Measurements from ENCODE around the gene ZNF761.
A peak's percentile ranks its signal among the peaks of the same experiment; 100 is the strongest.
"Not testable (repeated sequence)": the region's sequence is repeated elsewhere in the genome, so short reads cannot be mapped to it uniquely, and the experiment has no call there.

Gene ZNF761

GRCh38 chr19:53455828-53456227 lies 24.0 kb downstream of the ZNF761 start:
- no peak for DNase-seq
- Mint-ChIP-seq H3K4me1 (no peaks in the 10 kb centered on the region), H3K27me3 (ENCODE audit: low read depth, poor library complexity) (peaks cover 5% of the 10 kb centered on the region), H3K36me3 (ENCODE audit: low read depth) (peaks cover 91% of the 10 kb centered on the region), H3K27ac (no peak overlapping the region), H3K9me3 (peaks cover 93% of the 10 kb centered on the region), H3K4me3 (no peak overlapping the region)
- TF ChIP-seq, protein P1, sequence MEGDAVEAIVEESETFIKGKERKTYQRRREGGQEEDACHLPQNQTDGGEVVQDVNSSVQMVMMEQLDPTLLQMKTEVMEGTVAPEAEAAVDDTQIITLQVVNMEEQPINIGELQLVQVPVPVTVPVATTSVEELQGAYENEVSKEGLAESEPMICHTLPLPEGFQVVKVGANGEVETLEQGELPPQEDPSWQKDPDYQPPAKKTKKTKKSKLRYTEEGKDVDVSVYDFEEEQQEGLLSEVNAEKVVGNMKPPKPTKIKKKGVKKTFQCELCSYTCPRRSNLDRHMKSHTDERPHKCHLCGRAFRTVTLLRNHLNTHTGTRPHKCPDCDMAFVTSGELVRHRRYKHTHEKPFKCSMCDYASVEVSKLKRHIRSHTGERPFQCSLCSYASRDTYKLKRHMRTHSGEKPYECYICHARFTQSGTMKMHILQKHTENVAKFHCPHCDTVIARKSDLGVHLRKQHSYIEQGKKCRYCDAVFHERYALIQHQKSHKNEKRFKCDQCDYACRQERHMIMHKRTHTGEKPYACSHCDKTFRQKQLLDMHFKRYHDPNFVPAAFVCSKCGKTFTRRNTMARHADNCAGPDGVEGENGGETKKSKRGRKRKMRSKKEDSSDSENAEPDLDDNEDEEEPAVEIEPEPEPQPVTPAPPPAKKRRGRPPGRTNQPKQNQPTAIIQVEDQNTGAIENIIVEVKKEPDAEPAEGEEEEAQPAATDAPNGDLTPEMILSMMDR (IDR thresholded peaks at IDR 0.05): no peak

DNA sequence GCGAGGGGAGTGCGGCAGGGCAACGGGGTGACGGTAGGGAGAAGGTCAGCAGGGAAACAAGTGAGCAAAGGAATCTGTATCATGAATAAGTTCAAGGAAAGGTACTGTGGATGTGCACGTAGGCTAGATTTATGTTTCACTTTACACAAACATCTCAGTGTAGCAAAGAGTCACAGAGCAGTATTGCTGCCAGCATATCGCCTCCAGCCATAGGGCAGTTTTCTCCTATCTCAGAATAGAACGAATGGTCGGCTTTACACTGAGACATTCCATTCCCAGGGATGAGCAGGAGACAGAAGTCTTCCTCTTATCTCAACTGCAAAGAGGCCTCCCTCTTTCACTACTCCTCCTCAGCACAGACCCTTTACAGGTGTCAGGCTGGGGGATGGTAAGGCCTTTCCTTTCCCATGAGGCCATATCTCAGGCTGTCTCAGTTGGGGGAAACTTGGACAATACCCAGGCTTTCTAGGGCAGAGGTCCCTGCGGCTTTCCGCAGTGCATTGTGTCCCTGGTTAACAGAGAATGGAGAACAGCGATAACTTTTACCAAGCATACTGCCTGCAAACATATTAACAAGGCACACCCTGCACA lies 28.4 kb downstream of the ZNF761 start:
- not testable (repeated sequence) for H3K4me1 Mint-ChIP-seq; H3K4me3 Mint-ChIP-seq; DNase-seq; H3K27ac Mint-ChIP-seq; H3K27me3 Mint-ChIP-seq (ENCODE audit: low read depth, poor library complexity)
- H3K36me3 Mint-ChIP-seq (ENCODE audit: low read depth): peaks cover 64% of the 10 kb centered on the region
- peaks cover 87% of the 10 kb centered on the region for H3K9me3 Mint-ChIP-seq

GRCh38 chr19:53461866-53462265 lies 30.1 kb downstream of the ZNF761 start:
- Mint-ChIP-seq H3K27ac (no peak overlapping the region), H3K4me3 (no peak overlapping the region), H3K4me1 (peaks cover 11% of the 10 kb centered on the region), H3K27me3 (ENCODE audit: low read depth, poor library complexity) (peaks cover 8% of the 10 kb centered on the region), H3K36me3 (ENCODE audit: low read depth) (peaks cover 48% of the 10 kb centered on the region), H3K9me3 (peaks cover 81% of the 10 kb centered on the region)
- DNase-seq: no peak
- TF ChIP-seq, protein P1 (IDR thresholded peaks at IDR 0.05): no peak

DNA sequence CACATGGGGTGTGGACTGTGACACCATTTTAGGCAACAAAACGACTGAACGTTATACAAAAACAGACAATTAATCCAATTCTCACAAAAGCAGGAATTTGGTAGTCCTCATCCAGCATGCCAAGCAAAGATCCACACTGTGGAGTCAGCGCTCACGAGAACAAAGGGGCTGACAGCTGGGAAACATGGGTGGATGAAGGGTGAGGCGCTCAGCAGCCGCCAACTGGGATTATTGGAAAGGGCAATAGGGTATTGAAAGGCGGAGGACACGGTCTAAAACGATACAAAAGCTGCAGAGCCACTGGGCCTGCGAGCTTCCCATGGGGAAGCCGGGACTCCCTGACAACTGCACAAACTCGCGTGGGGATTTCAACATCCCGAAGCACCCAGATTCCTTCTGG lies 31.1 kb downstream of the ZNF761 start:
- Mint-ChIP-seq H3K4me3 (no peak overlapping the region), H3K27ac (no peak overlapping the region), H3K27me3 (ENCODE audit: low read depth, poor library complexity) (peaks cover 11% of the 10 kb centered on the region), H3K4me1 (peaks cover 15% of the 10 kb centered on the region), H3K36me3 (ENCODE audit: low read depth) (peaks cover 38% of the 10 kb centered on the region), H3K9me3 (peaks cover 71% of the 10 kb centered on the region)
- TF ChIP-seq, protein P1 (IDR thresholded peaks at IDR 0.05): no peak
- no peak for DNase-seq

DNA sequence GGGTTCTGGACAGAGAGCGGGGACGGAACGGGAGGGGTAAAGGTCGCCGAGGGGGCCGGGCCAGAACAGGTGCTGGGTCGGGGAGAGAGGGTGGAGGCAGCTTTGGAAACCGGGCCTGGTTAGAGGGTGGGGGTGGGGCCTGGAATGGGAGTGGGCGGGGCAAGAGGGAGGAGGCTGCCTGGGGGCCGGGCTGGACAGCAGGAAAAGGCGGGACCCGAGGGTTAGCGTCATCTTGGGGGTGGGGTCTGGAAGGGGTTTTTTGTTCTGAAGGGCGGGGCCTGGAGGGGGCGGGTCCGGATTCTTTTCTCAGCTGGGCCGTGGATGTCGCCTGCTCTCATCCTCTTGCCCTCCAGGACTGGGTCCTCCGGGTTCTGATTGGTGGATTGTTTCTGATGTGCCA lies 31.5 kb downstream of the ZNF761 start:
- Mint-ChIP-seq H3K27ac (no peak overlapping the region), H3K4me1 (peaks cover 18% of the 10 kb centered on the region), H3K36me3 (ENCODE audit: low read depth) (peaks cover 34% of the 10 kb centered on the region), H3K9me3 (peaks cover 67% of the 10 kb centered on the region), H3K4me3 (no peak overlapping the region), H3K27me3 (ENCODE audit: low read depth, poor library complexity) (peaks cover 11% of the 10 kb centered on the region)
- TF ChIP-seq, protein P1 (IDR thresholded peaks at IDR 0.05): no peak
- peak; percentile 19 for DNase-seq

DNA sequence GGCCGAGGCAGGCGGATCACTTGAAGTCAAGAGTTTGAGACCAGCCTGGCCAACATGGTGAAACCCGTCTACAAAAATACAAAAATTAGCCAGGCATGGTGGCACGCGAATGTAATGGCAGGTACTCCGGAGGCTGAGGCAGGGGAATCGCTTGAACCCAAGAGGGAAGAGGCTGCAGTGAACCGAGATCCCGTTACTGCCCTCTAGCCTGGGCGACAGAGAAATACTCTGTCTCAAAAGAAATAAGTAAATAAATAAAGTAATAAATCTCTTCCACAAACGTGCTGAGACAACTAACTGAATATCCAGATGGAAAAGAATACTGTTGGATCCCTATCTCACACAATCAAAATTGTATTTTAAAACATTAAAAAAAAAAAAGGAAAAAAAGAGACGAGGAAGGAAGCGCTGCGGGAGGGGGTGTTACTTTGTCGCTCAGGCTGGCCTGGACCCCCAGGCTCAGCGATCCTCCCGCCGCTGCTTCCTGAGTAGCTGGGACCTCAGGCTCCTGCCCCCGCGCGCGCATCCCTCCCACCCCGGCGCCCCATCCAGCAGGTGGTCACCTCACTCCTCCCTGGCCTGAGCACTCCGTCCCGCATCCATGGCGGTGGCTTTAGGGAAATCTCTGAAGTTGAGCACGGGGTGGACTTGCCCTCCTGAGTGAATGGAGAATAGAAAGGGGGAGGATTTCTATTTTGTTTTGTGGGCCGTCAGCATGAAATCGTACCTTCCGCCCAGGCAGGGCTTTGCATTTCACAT lies 35.1 kb downstream of the ZNF761 start:
- Mint-ChIP-seq H3K9me3 (peaks cover 45% of the 10 kb centered on the region), H3K27ac (no peak overlapping the region)

More for the DNA sequence above, 35.1 kb downstream of the ZNF761 start:
- TF ChIP-seq, protein P1 (IDR thresholded peaks at IDR 0.05): no peak
- H3K4me1 Mint-ChIP-seq: peaks cover 42% of the 10 kb centered on the region
- peak; percentile 52 for DNase-seq
- H3K36me3 Mint-ChIP-seq (ENCODE audit: low read depth): peaks cover 33% of the 10 kb centered on the region
- peak overlapping the region; percentile 98 for H3K4me3 Mint-ChIP-seq
- peaks cover 11% of the 10 kb centered on the region for H3K27me3 Mint-ChIP-seq (ENCODE audit: low read depth, poor library complexity)

Measured in nephron progenitor cell (in vitro differentiated cells).